Ureter (tissue), 1 donor: Measurements from ENCODE around the gene GOSR2. TPM values are rescaled to one million over a fixed set of nuclear protein-coding genes. Genes with fewer than 3 reads are reported as not detected.
"Not testable (repeated sequence)": the region's sequence is repeated elsewhere in the genome, so short reads cannot be mapped to it uniquely, and the experiment has no call there.

Experiments used
- DNase-seq: peaks from one replicate; pipeline ENCODE4 v3.0.0-alpha.2; 2020; ENCODE audit warnings: low spot score
- total RNA-seq: library from RNA; stranded (reverse); gene quantifications from one replicate; pipeline ENCODE4 v1.2.4, GENCODE V29; 2023
- donor health status: DM: yes; HTN: yes; CAD: no.

The GOSR2 gene
- total RNA-seq, 1 donor from 2014 or later: 66.1 TPM

GRCh38 chr17:46930051-46930450 lies 7.1 kb downstream of the GOSR2 start:
- no peak for DNase-seq

DNA sequence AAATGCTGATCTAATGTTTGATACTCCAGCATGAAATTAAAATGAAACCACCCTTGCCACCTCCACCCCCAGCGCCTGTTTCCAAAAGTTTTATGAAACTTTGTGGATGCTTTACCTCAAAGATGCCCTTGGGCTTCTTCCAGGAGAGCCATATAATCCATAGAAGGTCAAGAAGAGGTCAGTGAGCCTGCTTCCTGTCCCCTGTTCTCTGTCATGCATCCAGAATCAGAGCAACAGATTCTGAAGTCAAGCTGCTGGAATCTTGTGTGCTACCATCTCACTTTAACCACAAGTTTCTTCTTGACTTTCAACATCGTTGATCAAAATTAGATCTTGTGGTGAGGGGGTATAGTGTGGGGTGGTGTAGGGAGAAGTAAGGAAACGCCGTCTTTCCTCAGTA lies 8.6 kb downstream of the GOSR2 start:
- DNase-seq: no peak

DNA sequence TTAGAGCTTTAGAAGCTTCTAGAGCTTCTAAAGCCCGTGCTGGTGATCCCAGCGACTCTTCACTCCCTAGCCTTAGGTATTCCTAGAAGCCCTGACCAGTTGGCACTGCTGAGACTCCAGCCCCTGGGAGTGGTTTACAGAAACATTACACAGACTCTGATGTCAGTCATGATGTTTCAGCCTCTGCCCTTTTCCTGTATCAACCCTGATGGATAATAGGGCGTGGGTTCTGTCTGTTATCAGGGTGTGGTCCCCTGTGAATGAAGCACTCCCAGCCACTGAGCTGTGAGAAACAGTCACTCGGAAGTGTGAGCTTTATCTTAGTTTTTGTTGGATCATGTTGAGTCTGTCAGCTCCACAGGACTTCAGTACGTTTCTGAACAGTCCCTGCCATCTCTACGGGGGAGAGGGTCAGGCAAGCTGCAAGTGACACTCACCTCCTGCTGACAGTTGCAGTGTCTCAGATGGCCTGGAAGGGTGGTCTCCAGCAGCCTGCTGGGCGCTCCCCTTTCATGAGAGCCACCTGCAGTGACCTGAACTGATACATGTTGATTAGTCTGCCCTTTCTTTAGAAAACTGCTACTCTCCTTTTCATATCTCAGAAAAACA lies 12.8 kb downstream of the GOSR2 start:
- DNase-seq: no peak

- peak; percentile 73 for DNase-seq
Observed at GRCh38 chr17:46940692-46941404, 17.9 kb downstream of the GOSR2 start.

- peak; percentile 72 for DNase-seq
Observed at GRCh38 chr17:46942441-46943217, 19.7 kb downstream of the GOSR2 start.

- DNase-seq: no peak
Observed at GRCh38 chr17:46943218-46943500, 20.2 kb downstream of the GOSR2 start.

- DNase-seq: no peak
Observed at GRCh38 chr17:46943501-46944393, 20.8 kb downstream of the GOSR2 start.

- DNase-seq: no peak
Observed at GRCh38 chr17:46944931-46945330, 22.0 kb downstream of the GOSR2 start.

DNA sequence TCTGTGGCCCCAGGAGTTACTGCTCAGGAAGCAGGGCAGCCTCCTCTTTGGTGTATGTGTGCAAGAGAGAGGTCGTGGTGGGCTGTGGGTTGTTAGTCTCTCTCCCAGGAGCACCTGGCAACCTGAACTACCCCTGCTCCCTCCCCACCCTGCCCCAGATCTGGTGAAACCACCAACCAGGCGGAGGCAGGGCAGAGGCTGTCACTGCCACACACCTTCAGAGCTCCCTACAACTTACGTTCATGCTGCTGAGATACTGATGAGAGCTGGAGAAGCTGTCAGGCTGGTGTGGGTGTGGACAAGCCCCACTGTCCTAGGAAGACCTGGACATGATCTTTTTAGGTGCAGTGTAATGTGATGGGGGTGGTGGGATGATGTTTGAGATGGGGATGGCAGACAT lies 24.3 kb downstream of the GOSR2 start:
- DNase-seq: no peak

DNA sequence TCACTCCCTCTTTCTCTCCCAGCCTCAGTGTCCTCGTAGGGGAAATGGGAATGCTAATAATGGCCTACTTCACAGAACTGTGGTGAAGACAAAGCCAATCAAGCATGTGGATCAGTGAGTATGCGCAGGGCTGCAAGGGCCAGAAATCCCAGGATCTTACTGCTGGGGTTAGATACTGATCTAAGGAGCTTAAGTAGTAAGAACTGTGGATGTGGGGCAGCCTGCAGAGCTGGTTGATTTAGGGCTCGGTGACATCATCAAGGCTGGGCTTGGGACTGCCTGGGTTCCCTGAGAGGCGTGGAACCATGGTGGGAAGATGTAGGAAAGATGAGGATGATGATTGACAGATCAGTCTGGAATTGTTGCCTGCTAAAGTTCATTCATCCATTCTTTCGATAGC lies 25.6 kb downstream of the GOSR2 start:
- DNase-seq: no peak

DNA sequence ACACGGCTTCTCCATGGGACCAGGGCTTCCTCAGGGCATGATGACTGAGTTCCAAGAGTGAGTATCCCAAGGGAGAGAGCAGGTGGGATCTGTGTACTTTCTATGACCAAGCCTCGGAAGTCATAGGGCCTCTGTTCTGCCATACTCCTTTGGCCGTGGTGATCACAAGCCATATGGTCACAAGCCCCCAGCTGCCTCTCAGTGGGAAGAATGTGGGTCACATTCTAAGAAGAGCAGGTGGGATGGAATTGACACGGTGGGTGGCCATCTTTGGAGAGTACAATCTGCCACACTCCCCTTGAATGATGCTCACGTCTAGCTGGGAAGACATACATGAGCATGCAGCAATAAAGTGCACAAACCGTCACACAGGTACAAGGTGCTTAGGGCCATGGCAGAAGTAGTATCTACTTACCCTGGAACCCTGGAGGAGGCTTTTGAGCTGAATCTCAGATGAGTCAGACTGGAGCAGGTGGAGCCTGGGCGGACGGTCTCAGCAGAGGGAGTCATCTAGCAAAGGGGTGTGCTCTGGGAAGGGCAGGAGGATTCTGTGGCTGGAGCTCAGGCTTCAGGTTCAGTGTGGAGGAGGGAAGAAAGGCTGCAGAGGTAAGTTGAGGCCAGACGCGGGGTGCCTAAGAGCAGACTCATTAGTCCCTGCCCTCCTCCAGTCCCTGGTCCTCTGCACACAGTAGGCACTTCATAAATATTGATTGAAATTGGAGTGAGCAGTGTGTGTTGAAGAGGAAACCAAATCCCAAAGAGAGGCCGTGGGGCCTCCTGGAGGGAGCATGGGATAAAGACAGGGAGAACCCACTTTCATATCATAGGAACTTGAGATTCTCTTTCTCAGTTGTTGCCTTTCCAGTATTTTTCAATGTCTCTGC lies 26.6 kb downstream of the GOSR2 start:
- DNase-seq: no peak

- no peak for DNase-seq
Observed at GRCh38 chr17:46950342-46950996, 27.5 kb downstream of the GOSR2 start.

DNA sequence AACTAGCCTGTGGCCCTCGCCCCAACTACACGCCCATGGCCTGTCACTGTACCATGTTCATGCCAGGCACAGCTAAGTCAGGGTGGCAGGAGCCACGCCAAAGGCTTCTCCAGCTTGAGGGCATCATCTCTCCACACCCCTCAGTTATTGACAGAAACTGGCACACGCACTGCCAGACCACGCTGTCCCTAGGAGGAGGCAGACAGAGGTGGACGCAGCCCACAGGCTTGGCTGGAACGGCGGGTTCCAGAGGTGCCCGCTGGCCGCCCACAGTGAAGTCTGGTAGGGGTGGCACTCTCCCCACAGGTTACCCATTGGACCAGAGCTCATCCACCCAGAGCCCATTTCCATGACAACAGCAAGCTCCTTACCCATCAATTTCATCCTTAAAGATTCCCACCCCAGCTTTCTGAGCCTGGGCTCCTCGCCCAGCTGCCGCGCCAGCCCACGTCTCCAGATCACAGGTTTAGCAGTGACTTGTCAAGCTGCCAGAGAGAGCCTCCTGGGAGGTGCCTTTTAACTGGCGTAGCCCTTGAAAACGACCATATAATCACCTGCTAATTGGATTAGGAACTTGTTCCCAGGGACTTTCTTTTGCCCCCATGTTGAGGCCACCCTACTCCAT lies 28.1 kb downstream of the GOSR2 start:
- DNase-seq: no peak

- DNase-seq: no peak
Observed at GRCh38 chr17:46951706-46952105, 28.7 kb downstream of the GOSR2 start.

- DNase-seq: no peak
Observed at GRCh38 chr17:46952115-46952514, 29.2 kb downstream of the GOSR2 start.

GRCh38 chr17:46953191-46953590 lies 30.2 kb downstream of the GOSR2 start:
- not testable (repeated sequence) for DNase-seq

DNA sequence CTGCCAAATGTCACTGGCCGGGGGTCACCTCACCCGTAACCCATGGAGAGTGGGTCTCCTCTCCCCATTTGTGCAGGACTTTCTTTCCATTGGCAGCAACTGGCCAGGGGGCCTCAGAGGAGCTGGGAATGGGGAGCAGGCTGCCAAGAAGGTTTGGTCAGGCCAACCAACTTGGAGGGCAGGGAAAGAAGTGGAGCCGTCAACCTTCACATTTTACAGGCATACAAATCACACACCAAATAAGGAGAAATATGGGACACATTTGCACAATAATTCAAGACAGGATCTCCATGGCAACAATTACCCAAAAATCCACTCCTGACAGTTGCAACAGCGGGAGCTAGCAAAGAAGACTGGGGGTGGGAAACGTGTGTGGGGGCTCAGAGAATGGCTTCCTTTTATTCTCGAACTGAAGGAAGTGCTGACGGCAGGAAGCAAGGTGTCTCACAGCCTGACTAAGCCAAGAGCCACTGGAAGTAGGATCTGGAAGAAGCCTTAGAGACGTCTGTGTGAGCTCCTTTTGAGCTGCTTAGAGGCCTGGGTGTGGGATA lies 35.2 kb downstream of the GOSR2 start:
- DNase-seq: no peak

DNA sequence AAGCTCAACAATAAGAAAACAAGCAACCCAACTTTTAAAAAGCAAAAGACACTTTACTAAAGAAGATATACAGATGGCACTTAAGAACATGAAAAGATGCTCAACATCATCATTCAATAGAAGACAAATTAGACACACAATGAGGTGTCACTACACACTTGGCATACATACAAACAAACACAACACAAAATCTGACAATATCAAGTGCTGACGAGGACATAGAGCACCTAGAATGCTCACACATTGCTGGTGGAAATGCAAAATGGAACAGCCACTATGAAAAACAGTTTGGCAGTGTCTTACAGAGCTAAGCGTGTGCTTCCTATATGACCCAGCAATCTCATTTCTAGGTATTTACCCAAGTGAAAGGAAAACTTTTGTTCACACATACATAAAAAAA lies 37.2 kb downstream of the GOSR2 start:
- DNase-seq: no peak

GRCh38 chr17:46962374-46962790 lies 39.4 kb downstream of the GOSR2 start:
- DNase-seq: no peak

DNA sequence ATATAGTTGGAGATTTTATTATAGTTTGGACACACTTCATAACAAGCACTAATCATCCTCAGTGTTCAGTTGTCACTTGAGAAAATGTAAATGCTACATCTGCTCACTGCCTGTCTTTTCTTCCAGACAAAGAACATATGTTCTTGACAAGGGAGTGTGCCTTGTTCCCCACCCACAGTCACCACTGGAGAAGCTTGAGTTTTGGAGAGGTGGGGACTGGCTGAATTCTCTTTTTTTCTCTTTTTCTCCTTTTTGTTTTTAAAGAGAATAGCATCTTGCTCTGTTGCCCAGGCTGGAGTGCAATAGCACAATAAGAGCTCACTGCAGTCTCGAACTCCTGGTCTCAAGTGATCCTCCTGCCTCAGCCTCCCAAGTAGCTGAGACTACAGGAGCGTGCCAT lies 40.6 kb downstream of the GOSR2 start:
- no peak for DNase-seq
